SJCRH30 (cell line): ENCODE data around the gene LRRK2. TPM values are rescaled to one million over a fixed set of nuclear protein-coding genes. Genes with fewer than 3 reads are reported as not detected.

ENCODE experiments used
- DNase-seq, 2 experiments: peaks; one replicate each; pipeline ENCODE4 v3.0.0-alpha.2; 2015 to 2020
- H3K27ac ChIP-seq: fragments of 250-450 bp; sonication (Bioruptor Pico); 2 replicates; pipeline ENCODE4 v1.5.1; 2020; ENCODE audit warnings: mild to moderate bottlenecking, moderate library complexity
- H3K27me3 ChIP-seq: fragments of 250-450 bp; sonication (Bioruptor Pico); 2 replicates; pipeline ENCODE4 v1.5.1; 2020; ENCODE audit warnings: mild to moderate bottlenecking, moderate library complexity
- H3K36me3 ChIP-seq: fragments of 250-450 bp; sonication (Bioruptor Pico); 2 replicates; pipeline ENCODE4 v1.5.1; 2020; ENCODE audit warnings: mild to moderate bottlenecking, moderate library complexity
- H3K4me1 ChIP-seq: fragments of 250-450 bp; sonication (Bioruptor Pico); 2 replicates; pipeline ENCODE4 v1.5.1; 2020; ENCODE audit warnings: mild to moderate bottlenecking, moderate library complexity
- H3K4me3 ChIP-seq: fragments of 250-450 bp; sonication (Bioruptor Pico); 2 replicates; pipeline ENCODE4 v1.5.1; 2020; ENCODE audit warnings: mild to moderate bottlenecking, moderate library complexity
- H3K9me3 ChIP-seq: fragments of 250-450 bp; sonication (Bioruptor Pico); replicated peaks from 2 replicates; pipeline ENCODE4 v1.5.1; 2020; ENCODE audit warnings: mild to moderate bottlenecking, moderate library complexity
- total RNA-seq: library from RNA; depleted of rRNA; stranded (reverse); fragments of >200 nt; shearing (Covaris generic); gene quantifications from 2 replicates; pipeline ENCODE4 v1.2.3, GENCODE V29; 2014

LRRK2 gene
- total RNA-seq, 1 experiment from 2014 or later, result 0.04 TPM

- DNase-seq, result no peak
- no peak overlapping the region for H3K4me3 ChIP-seq
Observed at GRCh38 chr12:40300490-40300889, 75.7 kb downstream of the LRRK2 start.

GRCh38 chr12:40309001-40309400 lies 84.2 kb downstream of the LRRK2 start:
- DNase-seq, result no peak
- Histone ChIP-seq H3K27ac (no peak overlapping the region), H3K27me3 (no peaks in the 10 kb centered on the region), H3K9me3 (no peaks in the 10 kb centered on the region), H3K4me1 (no peaks in the 10 kb centered on the region), H3K4me3 (no peak overlapping the region), H3K36me3 (no peaks in the 10 kb centered on the region)

More at GRCh38 chr12:40300490-40300889, 75.7 kb downstream of the LRRK2 start:
- Histone ChIP-seq H3K4me1 (no peaks in the 10 kb centered on the region), H3K27ac (no peak overlapping the region), H3K27me3 (0 out of 2 replicates have a peak, but pooled peaks cover 4% of the 10 kb centered on the region), H3K36me3 (no peaks in the 10 kb centered on the region), H3K9me3 (no peaks in the 10 kb centered on the region)

- Histone ChIP-seq H3K27me3 (no peaks in the 10 kb centered on the region), H3K9me3 (no peaks in the 10 kb centered on the region), H3K27ac (no peak overlapping the region), H3K4me3 (no peak overlapping the region), H3K4me1 (no peaks in the 10 kb centered on the region), H3K36me3 (no peaks in the 10 kb centered on the region)
- DNase-seq, result peak in 1 of 2 experiments; percentile 2
Observed at GRCh38 chr12:40310211-40310610, 85.4 kb downstream of the LRRK2 start.

GRCh38 chr12:40312196-40312595 lies 87.4 kb downstream of the LRRK2 start:
- Histone ChIP-seq H3K27me3 (no peaks in the 10 kb centered on the region), H3K27ac (no peak overlapping the region), H3K4me1 (no peaks in the 10 kb centered on the region), H3K4me3 (no peak overlapping the region), H3K9me3 (no peaks in the 10 kb centered on the region), H3K36me3 (no peaks in the 10 kb centered on the region)
- no peak for DNase-seq

- Histone ChIP-seq H3K4me1 (no peaks in the 10 kb centered on the region), H3K9me3 (no peaks in the 10 kb centered on the region), H3K4me3 (no peak overlapping the region), H3K27ac (no peak overlapping the region), H3K27me3 (no peaks in the 10 kb centered on the region), H3K36me3 (no peaks in the 10 kb centered on the region)
- peak in 1 of 2 experiments; percentile 17 for DNase-seq
Observed at GRCh38 chr12:40312982-40313576, 88.3 kb downstream of the LRRK2 start.

- no peak overlapping the region for H3K4me3 ChIP-seq
- no peak overlapping the region for H3K27ac ChIP-seq
- H3K9me3 ChIP-seq, result no peaks in the 10 kb centered on the region
- H3K36me3 ChIP-seq, result no peaks in the 10 kb centered on the region
- no peak for DNase-seq
- no peaks in the 10 kb centered on the region for H3K27me3 ChIP-seq
- no peaks in the 10 kb centered on the region for H3K4me1 ChIP-seq
Observed at GRCh38 chr12:40313928-40314327, 89.1 kb downstream of the LRRK2 start.

- no peak overlapping the region for H3K27ac ChIP-seq
- H3K4me1 ChIP-seq, result no peaks in the 10 kb centered on the region
- DNase-seq, result no peak
- H3K9me3 ChIP-seq, result no peaks in the 10 kb centered on the region
- no peaks in the 10 kb centered on the region for H3K36me3 ChIP-seq
- H3K4me3 ChIP-seq, result no peak overlapping the region
- no peaks in the 10 kb centered on the region for H3K27me3 ChIP-seq
Observed at GRCh38 chr12:40314927-40315326, 90.1 kb downstream of the LRRK2 start.

GRCh38 chr12:40315375-40315774 lies 90.6 kb downstream of the LRRK2 start:
- H3K36me3 ChIP-seq, result no peaks in the 10 kb centered on the region
- H3K27ac ChIP-seq, result no peak overlapping the region
- H3K4me3 ChIP-seq, result no peak overlapping the region
- H3K9me3 ChIP-seq, result no peaks in the 10 kb centered on the region
- no peaks in the 10 kb centered on the region for H3K27me3 ChIP-seq
- H3K4me1 ChIP-seq, result no peaks in the 10 kb centered on the region
- no peak for DNase-seq

- H3K27ac ChIP-seq, result no peak overlapping the region
- DNase-seq, result no peak
- H3K4me3 ChIP-seq, result no peak overlapping the region
- H3K27me3 ChIP-seq, result no peaks in the 10 kb centered on the region; the same call in 1 of the 2 replicates
- no peaks in the 10 kb centered on the region for H3K9me3 ChIP-seq
- no peaks in the 10 kb centered on the region for H3K4me1 ChIP-seq
- no peaks in the 10 kb centered on the region for H3K36me3 ChIP-seq
Observed at GRCh38 chr12:40324261-40324660, 99.5 kb downstream of the LRRK2 start.

GRCh38 chr12:40325349-40325960 lies 100.7 kb downstream of the LRRK2 start:
- Histone ChIP-seq H3K27me3 (no peaks in the 10 kb centered on the region; the same call in 1 of the 2 replicates), H3K4me3 (no peak overlapping the region), H3K4me1 (no peaks in the 10 kb centered on the region), H3K36me3 (no peaks in the 10 kb centered on the region), H3K9me3 (no peaks in the 10 kb centered on the region), H3K27ac (no peak overlapping the region)
- DNase-seq, result peak; percentile 7 to 50

GRCh38 chr12:40327535-40327934 lies 102.7 kb downstream of the LRRK2 start:
- no peak overlapping the region for H3K27ac ChIP-seq
- H3K4me1 ChIP-seq, result no peaks in the 10 kb centered on the region
- no peaks in the 10 kb centered on the region for H3K36me3 ChIP-seq
- no peak overlapping the region for H3K4me3 ChIP-seq
- DNase-seq, result no peak
- H3K9me3 ChIP-seq, result no peaks in the 10 kb centered on the region
- H3K27me3 ChIP-seq, result no peaks in the 10 kb centered on the region

- Histone ChIP-seq H3K27ac (no peak overlapping the region), H3K4me1 (no peaks in the 10 kb centered on the region), H3K27me3 (no peaks in the 10 kb centered on the region), H3K9me3 (no peaks in the 10 kb centered on the region), H3K36me3 (no peaks in the 10 kb centered on the region), H3K4me3 (no peak overlapping the region)
- DNase-seq, result no peak
Observed at GRCh38 chr12:40330180-40330579, 105.4 kb downstream of the LRRK2 start.

- H3K27me3 ChIP-seq, result no peaks in the 10 kb centered on the region
- H3K4me3 ChIP-seq, result no peak overlapping the region
- no peaks in the 10 kb centered on the region for H3K9me3 ChIP-seq
- DNase-seq, result no peak
- no peaks in the 10 kb centered on the region for H3K36me3 ChIP-seq
- H3K27ac ChIP-seq, result no peak overlapping the region
- H3K4me1 ChIP-seq, result no peaks in the 10 kb centered on the region
Observed at GRCh38 chr12:40331886-40332285, 107.1 kb downstream of the LRRK2 start.

- no peaks in the 10 kb centered on the region for H3K4me1 ChIP-seq
- H3K27me3 ChIP-seq, result no peaks in the 10 kb centered on the region
- no peak for DNase-seq
- no peaks in the 10 kb centered on the region for H3K36me3 ChIP-seq
- H3K4me3 ChIP-seq, result no peak overlapping the region
- H3K9me3 ChIP-seq, result no peaks in the 10 kb centered on the region
- H3K27ac ChIP-seq, result no peak overlapping the region
Observed at GRCh38 chr12:40335991-40336390, 111.2 kb downstream of the LRRK2 start.

- no peaks in the 10 kb centered on the region for H3K36me3 ChIP-seq
- no peak overlapping the region for H3K27ac ChIP-seq
- no peaks in the 10 kb centered on the region for H3K4me1 ChIP-seq
- no peak overlapping the region for H3K4me3 ChIP-seq
- no peaks in the 10 kb centered on the region for H3K9me3 ChIP-seq
- no peaks in the 10 kb centered on the region for H3K27me3 ChIP-seq
- peak in 1 of 2 experiments; percentile 36 for DNase-seq
Observed at GRCh38 chr12:40336573-40337199, 111.9 kb downstream of the LRRK2 start.
